CD14-positive monocyte (primary cell): Measurements from ENCODE around the gene MVB12B. TPM values are rescaled to one million over a fixed set of nuclear protein-coding genes. Genes with fewer than 3 reads are reported as not detected.

Source experiments
- DNase-seq, 3 donors: peaks; one replicate each; pipeline ENCODE4 v3.0.0-alpha.2; 2011 to 2022
- H2AFZ ChIP-seq: 2 replicates; pipeline ENCODE4 v1.6.0; 2012; ENCODE audit warnings: mild to moderate bottlenecking, low read depth, low read length, inconsistent platforms; ENCODE audit not compliant: insufficient read depth, poor library complexity, severe bottlenecking
- H3K27ac ChIP-seq, 2 donors: 1 replicate in 1 of 2; 2 replicates in 1 of 2; pipeline ENCODE4 v1.5.1; 2012 to 2013; ENCODE audit warnings: low read length in 2 of 2, control low read depth in 1 of 2, inconsistent platforms in 1 of 2, low read depth in 1 of 2, mild to moderate bottlenecking in 1 of 2
- H3K27me3 ChIP-seq, 2 donors: one replicate each; pipeline versions ENCODE4 v1.6.0 to v1.6.1; 2011 to 2013; ENCODE audit warnings: low read length in 2 of 2; ENCODE audit not compliant: control insufficient read depth in 2 of 2, insufficient read depth in 2 of 2
- H3K36me3 ChIP-seq, 2 donors: replicated peaks in 1 of 2; 1 replicate in 1 of 2; 2 replicates in 1 of 2; pipeline versions ENCODE4 v1.5.1 to v1.6.1; 2012 to 2013; ENCODE audit warnings: low read length in 2 of 2, control low read depth in 1 of 2, inconsistent platforms in 1 of 2, mild to moderate bottlenecking in 1 of 2; ENCODE audit not compliant: insufficient read depth in 2 of 2, control insufficient read depth in 1 of 2
- H3K4me1 ChIP-seq, 2 donors: 1 replicate in 1 of 2; 2 replicates in 1 of 2; pipeline versions ENCODE4 v1.5.1 to v1.6.1; 2012 to 2013; ENCODE audit warnings: low read length in 2 of 2, control low read depth in 1 of 2, inconsistent platforms in 1 of 2, mild to moderate bottlenecking in 1 of 2, moderate library complexity in 1 of 2; ENCODE audit not compliant: insufficient read depth in 2 of 2, control insufficient read depth in 1 of 2
- H3K4me2 ChIP-seq: replicated peaks from 2 replicates; pipeline ENCODE3; 2012; ENCODE audit warnings: low read length, moderate library complexity, mild to moderate bottlenecking; ENCODE audit not compliant: poor library complexity, severe bottlenecking; ENCODE audit errors: extremely low read depth
- H3K4me3 ChIP-seq, 3 experiments: fragments of 200-600 bp in 1 of 3; sonication (generic) in 1 of 3; replicated peaks in 1 of 3; 1 replicate in 2 of 3; 2 replicates in 1 of 3; pipeline ENCODE4 v1.5.1; 2011 to 2013; ENCODE audit warnings: low read length in 3 of 3, mild to moderate bottlenecking in 3 of 3, control low read depth in 2 of 3, low read depth in 2 of 3, inconsistent platforms in 1 of 3, moderate library complexity in 1 of 3
- H3K79me2 ChIP-seq: 2 replicates; pipeline ENCODE4 v1.6.0; 2012; ENCODE audit warnings: mild to moderate bottlenecking, control low read depth, inconsistent platforms, low read length, moderate library complexity; ENCODE audit not compliant: insufficient read depth
- H3K9ac ChIP-seq: 2 replicates; pipeline ENCODE4 v1.6.0; 2017; ENCODE audit warnings: low read length, mild to moderate bottlenecking; ENCODE audit not compliant: insufficient read depth, poor library complexity, severe bottlenecking
- H3K9me3 ChIP-seq, 2 donors: replicated peaks in 1 of 2; 1 replicate in 1 of 2; 2 replicates in 1 of 2; pipeline versions ENCODE4 v1.5.1 to v1.6.1; 2012 to 2013; ENCODE audit warnings: low read length in 2 of 2, control low read depth in 1 of 2; ENCODE audit not compliant: control insufficient read depth in 1 of 2, insufficient read depth in 1 of 2
- H4K20me1 ChIP-seq: 2 replicates; pipeline ENCODE4 v1.6.0; 2012; ENCODE audit warnings: mild to moderate bottlenecking, low read length, control low read depth, moderate library complexity; ENCODE audit not compliant: insufficient read depth
- H3K27ac Mint-ChIP-seq, 7 donors: one replicate each; pipeline ENCODE4 v1.8.0; 2020; ENCODE audit warnings: mild to moderate bottlenecking in 7 of 7, mixed read lengths in 7 of 7, moderate library complexity in 6 of 7, inconsistent platforms in 2 of 7
- H3K27me3 Mint-ChIP-seq, 3 donors: one replicate each; pipeline ENCODE4 v1.8.0; 2021 to 2022; ENCODE audit warnings: low read depth in 3 of 3, mild to moderate bottlenecking in 3 of 3, mixed read lengths in 3 of 3, moderate library complexity in 3 of 3, inconsistent platforms in 1 of 3
- H3K36me3 Mint-ChIP-seq, 2 donors: one replicate each; pipeline ENCODE4 v1.8.0; 2020; ENCODE audit warnings: mixed read lengths in 2 of 2, inconsistent platforms in 1 of 2, mild to moderate bottlenecking in 1 of 2
- H3K4me1 Mint-ChIP-seq: one replicate; pipeline ENCODE4 v1.8.0; 2020; ENCODE audit warnings: mild to moderate bottlenecking, mixed read lengths
- H3K4me3 Mint-ChIP-seq, 2 donors: one replicate each; pipeline ENCODE4 v1.8.0; 2020; ENCODE audit warnings: mild to moderate bottlenecking in 2 of 2, mixed read lengths in 2 of 2, moderate library complexity in 1 of 2
- H3K9me3 Mint-ChIP-seq, 7 donors: one replicate each; pipeline ENCODE4 v1.8.0; 2020 to 2022; ENCODE audit warnings: mixed read lengths in 7 of 7, mild to moderate bottlenecking in 6 of 7, moderate library complexity in 6 of 7, inconsistent platforms in 2 of 7
- CTCF ChIP-seq: fragments of 200-600 bp; IDR thresholded peaks from one replicate; pipeline ENCODE4 v1.8.0; 2022; ENCODE audit warnings: antibody characterized with exemption, mild to moderate bottlenecking
- WGBS: methylation state at CpG from one replicate; pipeline ENCODE4 v1.1.5; 2013; ENCODE audit warnings: missing lambda C conversion rate; ENCODE audit not compliant: insufficient coverage; 5-methylcytosine and 5-hydroxymethylcytosine counted together
- intact Hi-C, 2 donors: fragments of 100-400 bp; cut with micrococcal nuclease; formaldehyde crosslinking; loops; one replicate each; pipeline versions ENCODE4 v1.15.0 to v1.15.1; 2023
- polyA plus RNA-seq, 3 donors: library from polyadenylated mRNA; depleted of rRNA in 1 of 3; unstranded in 2 of 3; stranded (reverse) in 1 of 3; fragments of 300-500 nt in 2 of 3; fragments of >200 nt in 1 of 3; fragmentation: Illumina TruSeq in 2 of 3; gene quantifications; 1 replicate in 2 of 3; 2 replicates in 1 of 3; pipeline ENCODE4 v1.2.3, GENCODE V29; 2012 to 2021

Gene MVB12B
- polyA plus RNA-seq, 3 donors = 2.8 to 8.1 (median 3.5) TPM

GRCh38 chr9:126377176-126377509, 50.5 kb downstream of the MVB12B start:
- peaks cover 12 to 17% of the 10 kb centered on the region in 2 donors for H3K36me3 Mint-ChIP-seq
- no peak for DNase-seq
- WGBS = 100% methylated on average over 2 of the region's 2 CpGs
- Histone ChIP-seq H4K20me1 (no peaks in the 10 kb centered on the region), H3K79me2 (peaks cover 8% of the 10 kb centered on the region), H3K36me3 (peaks cover 0 to 17% of the 10 kb centered on the region in 2 donors), H3K27ac (no peak overlapping the region), H3K4me3 (no peak overlapping the region), H3K9me3 (no peaks in the 10 kb centered on the region), H3K4me1 (peaks cover 26 to 33% of the 10 kb centered on the region in 2 donors), H3K27me3 (no peaks in the 10 kb centered on the region), H3K9ac (no peak overlapping the region), H2AFZ (no peak overlapping the region), H3K4me2 (no peak overlapping the region)
- no peak overlapping the region for H3K4me3 Mint-ChIP-seq
- intact Hi-C loops = no loop called here
- TF ChIP-seq CTCF = no peak
- H3K27me3 Mint-ChIP-seq = peaks cover 0 to 2% (median 0%) of the 10 kb centered on the region in 3 donors
- peaks cover 55% of the 10 kb centered on the region for H3K4me1 Mint-ChIP-seq
- no peaks in the 10 kb centered on the region for H3K9me3 Mint-ChIP-seq
- peak overlapping the region in 1 of 7 donors; percentile 38 for H3K27ac Mint-ChIP-seq

DNA sequence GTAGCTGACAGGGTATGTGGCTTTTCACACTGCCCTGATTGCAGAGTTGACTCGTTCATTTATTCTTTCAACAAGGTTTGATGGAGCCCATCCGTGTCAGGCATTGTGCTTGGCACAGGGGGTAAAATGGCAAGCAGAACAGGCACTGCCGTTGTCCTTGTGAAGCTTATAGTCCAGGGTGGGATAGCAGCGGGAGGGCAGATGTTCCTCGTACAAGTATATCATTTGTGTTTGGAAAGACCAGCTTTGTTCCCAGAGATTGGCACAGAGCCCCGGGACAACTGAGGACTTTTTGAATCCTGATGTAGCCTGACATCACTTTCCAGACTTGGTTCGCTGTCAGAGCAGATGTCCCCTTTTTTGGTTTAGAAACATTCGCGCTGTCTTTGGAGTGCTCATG, 50.9 kb downstream of the MVB12B start:
- TF ChIP-seq CTCF = no peak
- H3K27ac Mint-ChIP-seq = no peak overlapping the region
- H3K9me3 Mint-ChIP-seq = no peaks in the 10 kb centered on the region

More for the DNA sequence above, 50.9 kb downstream of the MVB12B start:
- no peak for DNase-seq
- H4K20me1 ChIP-seq = no peaks in the 10 kb centered on the region
- Mint-ChIP-seq H3K36me3 (peaks cover 15 to 21% of the 10 kb centered on the region in 2 donors), H3K4me1 (peaks cover 51% of the 10 kb centered on the region), H3K27me3 (peaks cover 0 to 2% (median 0%) of the 10 kb centered on the region in 3 donors), H3K4me3 (no peak overlapping the region)
- WGBS = 98% methylated on average over 9 of the region's 9 CpGs
- H3K79me2 ChIP-seq = peaks cover 8% of the 10 kb centered on the region
- intact Hi-C loops = no loop called here
- no peak overlapping the region for H3K4me2 ChIP-seq
- H3K4me1 ChIP-seq = peaks cover 22 to 33% of the 10 kb centered on the region in 2 donors
- no peak overlapping the region for H3K27ac ChIP-seq
- no peak overlapping the region for H3K9ac ChIP-seq
- no peaks in the 10 kb centered on the region for H3K9me3 ChIP-seq
- no peaks in the 10 kb centered on the region for H3K27me3 ChIP-seq
- no peak overlapping the region for H2AFZ ChIP-seq
- no peak overlapping the region for H3K4me3 ChIP-seq
- H3K36me3 ChIP-seq = peaks cover 0 to 21% of the 10 kb centered on the region in 2 donors
